K562 (cell line): ENCODE data around the gene FXYD1. TPM values are rescaled to one million over a fixed set of nuclear protein-coding genes. Genes with fewer than 3 reads are reported as not detected.
A peak's percentile ranks its signal among the peaks of the same experiment; 100 is the strongest.

ENCODE experiments used
- BCOR ChIP-seq: fragments of 450-650 bp; IDR thresholded peaks from 2 replicates; pipeline ENCODE4 v1.6.1; 2016
- JUN ChIP-seq, 2 experiments: sonication (generic) in 1 of 2; formaldehyde crosslinking in 1 of 2; IDR thresholded peaks; 2 replicates each; pipeline versions ENCODE4 v1.6.1 to v1.8.0; 2012 to 2022; ENCODE audit warnings: borderline replicate concordance in 2 of 2, mild to moderate bottlenecking in 2 of 2, improper control_type of control experiment in 1 of 2, low read depth in 1 of 2, low read length in 1 of 2, missing genetic modification reagents in 1 of 2
- MYNN ChIP-seq, 2 experiments: sonication (generic); formaldehyde crosslinking in 1 of 2; IDR thresholded peaks; 2 replicates each; pipeline versions ENCODE4 v1.5.0 to v1.6.1; 2016 to 2020; ENCODE audit warnings: antibody characterized with exemption in 1 of 2, missing genetic modification reagents in 1 of 2
- SMAD2 ChIP-seq: fragments of 150-350 bp; IDR thresholded peaks from 2 replicates; pipeline ENCODE4 v1.6.1; 2014; ENCODE audit warnings: low read depth, mild to moderate bottlenecking, low read length
- ZNF311 ChIP-seq: fragments of 250-450 bp; sonication (Bioruptor Pico); IDR thresholded peaks from 2 replicates; pipeline ENCODE4 v1.4.0; 2020; ENCODE audit warnings: mild to moderate bottlenecking, moderate library complexity
- polyA plus RNA-seq, 8 experiments: library from polyadenylated mRNA; depleted of rRNA in 4 of 8; stranded (reverse) in 5 of 8; unstranded in 3 of 8; fragments of >200 nt; fragmentation: Nextera tagmentation in 2 of 8; fragmentation: Illumina TruSeq in 1 of 8; extraction: Ambion mirVana in 2 of 8; extraction: Trizol in 1 of 8; gene quantifications; 2 replicates each; pipeline versions ENCODE4 v1.2.1 to v1.2.3, GENCODE V29; 2011 to 2014; ENCODE audit warnings: inconsistent platforms in 1 of 8, missing spikeins in 1 of 8
- total RNA-seq, 7 experiments: library from RNA; depleted of rRNA in 6 of 7; stranded (reverse); fragments of >200 nt in 6 of 7; fragmentation: Illumina TruSeq in 2 of 7; extraction: Trizol in 2 of 7; gene quantifications; 2 replicates each; pipeline versions ENCODE4 v1.2.1 to v1.2.3, GENCODE V29; 2011 to 2021; ENCODE audit warnings: low replicate concordance in 1 of 7
- TF ChIP-seq, protein P1 (sequence below): sonication (generic); formaldehyde crosslinking; IDR thresholded peaks from 2 replicates; pipeline ENCODE4 v1.8.0; 2022; ENCODE audit warnings: mild to moderate bottlenecking, missing genetic modification reagents
- TF ChIP-seq, protein P2 (sequence below): fragments of 250-450 bp; sonication (Bioruptor Pico); IDR thresholded peaks from 2 replicates; pipeline ENCODE4 v1.9.0; 2021; ENCODE audit warnings: mild to moderate bottlenecking, inconsistent platforms

Gene FXYD1
- total and polyA plus RNA-seq, 9 of the 15 experiments (the other 6 are each of a cell fraction or from before 2014, with no cell fraction given): 0.40 to 3.2 (median 1.8) TPM; not detected in 3

DNA sequence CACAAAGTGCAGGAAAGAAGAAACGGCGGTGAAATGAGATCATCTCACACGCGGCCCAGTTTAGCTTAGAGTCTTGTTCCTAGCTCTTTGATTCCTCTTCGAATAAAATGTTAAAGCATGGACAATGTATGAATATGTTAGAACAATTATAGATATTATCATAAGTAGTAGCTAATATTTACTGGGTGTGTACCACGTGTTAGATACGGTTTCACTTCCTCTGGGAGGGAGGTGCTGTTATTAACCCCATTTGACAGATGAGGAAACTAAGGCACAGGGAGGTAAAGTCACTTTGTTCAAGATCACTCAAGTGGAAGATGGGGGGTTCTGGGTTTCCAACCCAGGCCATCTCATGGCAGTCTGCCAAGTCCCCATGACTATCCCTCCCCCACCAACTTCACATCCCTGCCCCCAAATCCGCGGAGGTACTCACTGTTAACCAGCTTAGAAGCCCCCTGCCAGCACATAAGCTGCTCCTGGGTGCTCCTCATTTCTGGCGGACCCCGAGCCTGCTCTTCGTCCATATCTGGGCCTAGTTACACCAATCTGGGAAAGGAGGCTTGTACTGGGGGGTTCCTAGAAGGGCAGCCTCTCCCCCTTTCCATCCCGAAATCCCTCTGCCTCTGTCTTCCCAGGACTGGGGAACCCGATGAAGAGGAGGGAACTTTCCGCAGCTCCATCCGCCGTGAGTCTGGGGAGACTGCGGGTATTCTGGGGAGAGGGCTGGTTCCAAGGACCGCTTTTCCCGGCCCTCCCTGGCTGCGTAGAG lies 3.4 kb downstream of the FXYD1 start (continued):
- TF ChIP-seq, protein P1, sequence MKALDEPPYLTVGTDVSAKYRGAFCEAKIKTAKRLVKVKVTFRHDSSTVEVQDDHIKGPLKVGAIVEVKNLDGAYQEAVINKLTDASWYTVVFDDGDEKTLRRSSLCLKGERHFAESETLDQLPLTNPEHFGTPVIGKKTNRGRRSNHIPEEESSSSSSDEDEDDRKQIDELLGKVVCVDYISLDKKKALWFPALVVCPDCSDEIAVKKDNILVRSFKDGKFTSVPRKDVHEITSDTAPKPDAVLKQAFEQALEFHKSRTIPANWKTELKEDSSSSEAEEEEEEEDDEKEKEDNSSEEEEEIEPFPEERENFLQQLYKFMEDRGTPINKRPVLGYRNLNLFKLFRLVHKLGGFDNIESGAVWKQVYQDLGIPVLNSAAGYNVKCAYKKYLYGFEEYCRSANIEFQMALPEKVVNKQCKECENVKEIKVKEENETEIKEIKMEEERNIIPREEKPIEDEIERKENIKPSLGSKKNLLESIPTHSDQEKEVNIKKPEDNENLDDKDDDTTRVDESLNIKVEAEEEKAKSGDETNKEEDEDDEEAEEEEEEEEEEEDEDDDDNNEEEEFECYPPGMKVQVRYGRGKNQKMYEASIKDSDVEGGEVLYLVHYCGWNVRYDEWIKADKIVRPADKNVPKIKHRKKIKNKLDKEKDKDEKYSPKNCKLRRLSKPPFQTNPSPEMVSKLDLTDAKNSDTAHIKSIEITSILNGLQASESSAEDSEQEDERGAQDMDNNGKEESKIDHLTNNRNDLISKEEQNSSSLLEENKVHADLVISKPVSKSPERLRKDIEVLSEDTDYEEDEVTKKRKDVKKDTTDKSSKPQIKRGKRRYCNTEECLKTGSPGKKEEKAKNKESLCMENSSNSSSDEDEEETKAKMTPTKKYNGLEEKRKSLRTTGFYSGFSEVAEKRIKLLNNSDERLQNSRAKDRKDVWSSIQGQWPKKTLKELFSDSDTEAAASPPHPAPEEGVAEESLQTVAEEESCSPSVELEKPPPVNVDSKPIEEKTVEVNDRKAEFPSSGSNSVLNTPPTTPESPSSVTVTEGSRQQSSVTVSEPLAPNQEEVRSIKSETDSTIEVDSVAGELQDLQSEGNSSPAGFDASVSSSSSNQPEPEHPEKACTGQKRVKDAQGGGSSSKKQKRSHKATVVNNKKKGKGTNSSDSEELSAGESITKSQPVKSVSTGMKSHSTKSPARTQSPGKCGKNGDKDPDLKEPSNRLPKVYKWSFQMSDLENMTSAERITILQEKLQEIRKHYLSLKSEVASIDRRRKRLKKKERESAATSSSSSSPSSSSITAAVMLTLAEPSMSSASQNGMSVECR (CRISPR knock-in tag): 0 out of 2 replicates have a peak, but pooled peaks have one; percentile 14
- TF ChIP-seq BCOR (peak; percentile 95), ZNF311 (CRISPR knock-in tag) (no peak), MYNN (IDR thresholded peaks at IDR 0.05) (no peak), MYNN (CRISPR knock-in tag; IDR thresholded peaks at IDR 0.05) (no peak), JUN (IDR thresholded peaks at IDR 0.05; ENCODE audit: borderline replicate concordance, low read depth, low read length) (no peak), JUN (CRISPR knock-in tag; IDR thresholded peaks at IDR 0.05; ENCODE audit: borderline replicate concordance) (no peak), SMAD2 (no peak)
- TF ChIP-seq, protein P2, sequence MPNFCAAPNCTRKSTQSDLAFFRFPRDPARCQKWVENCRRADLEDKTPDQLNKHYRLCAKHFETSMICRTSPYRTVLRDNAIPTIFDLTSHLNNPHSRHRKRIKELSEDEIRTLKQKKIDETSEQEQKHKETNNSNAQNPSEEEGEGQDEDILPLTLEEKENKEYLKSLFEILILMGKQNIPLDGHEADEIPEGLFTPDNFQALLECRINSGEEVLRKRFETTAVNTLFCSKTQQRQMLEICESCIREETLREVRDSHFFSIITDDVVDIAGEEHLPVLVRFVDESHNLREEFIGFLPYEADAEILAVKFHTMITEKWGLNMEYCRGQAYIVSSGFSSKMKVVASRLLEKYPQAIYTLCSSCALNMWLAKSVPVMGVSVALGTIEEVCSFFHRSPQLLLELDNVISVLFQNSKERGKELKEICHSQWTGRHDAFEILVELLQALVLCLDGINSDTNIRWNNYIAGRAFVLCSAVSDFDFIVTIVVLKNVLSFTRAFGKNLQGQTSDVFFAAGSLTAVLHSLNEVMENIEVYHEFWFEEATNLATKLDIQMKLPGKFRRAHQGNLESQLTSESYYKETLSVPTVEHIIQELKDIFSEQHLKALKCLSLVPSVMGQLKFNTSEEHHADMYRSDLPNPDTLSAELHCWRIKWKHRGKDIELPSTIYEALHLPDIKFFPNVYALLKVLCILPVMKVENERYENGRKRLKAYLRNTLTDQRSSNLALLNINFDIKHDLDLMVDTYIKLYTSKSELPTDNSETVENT (CRISPR knock-in tag): no peak
